HepG2 (cell line): ENCODE results near the gene APRT. TPM values are rescaled to one million over a fixed set of nuclear protein-coding genes. Genes with fewer than 3 reads are reported as not detected.

ENCODE experiments used
- ARID4A ChIP-seq: sonication (generic); formaldehyde crosslinking; IDR thresholded peaks from 2 replicates; pipeline ENCODE4 v1.5.0; 2020; ENCODE audit warnings: mild to moderate bottlenecking, missing genetic modification reagents, borderline replicate concordance
- CENPX ChIP-seq: sonication (generic); formaldehyde crosslinking; IDR thresholded peaks from 2 replicates; pipeline ENCODE4 v1.9.0; 2021; ENCODE audit warnings: mild to moderate bottlenecking, missing genetic modification reagents, moderate library complexity
- FOXO1 ChIP-seq: sonication (generic); formaldehyde crosslinking; IDR thresholded peaks from 2 replicates; pipeline ENCODE4 v1.4.0; 2020; ENCODE audit warnings: missing genetic modification reagents
- HIVEP1 ChIP-seq: sonication (generic); formaldehyde crosslinking; IDR thresholded peaks from 2 replicates; pipeline ENCODE4 v1.4.0; 2020; ENCODE audit warnings: mild to moderate bottlenecking, missing genetic modification reagents
- HNF1B ChIP-seq: sonication (generic); formaldehyde crosslinking; IDR thresholded peaks from 2 replicates; pipeline ENCODE4 v1.5.1; 2020; ENCODE audit warnings: mild to moderate bottlenecking, moderate library complexity, missing genetic modification reagents
- MED1 ChIP-seq: sonication (generic); formaldehyde crosslinking; IDR thresholded peaks from 2 replicates; pipeline ENCODE4 v1.4.0; 2020; ENCODE audit warnings: missing genetic modification reagents
- MXD4 ChIP-seq: IDR thresholded peaks from 2 replicates; pipeline ENCODE4 v1.6.1; 2016; ENCODE audit warnings: mild to moderate bottlenecking, missing biosample characterization, missing genetic modification reagents
- POLR2A ChIP-seq, 2 experiments: IDR thresholded peaks; 2 replicates each; pipeline ENCODE4 v1.6.1; 2011; ENCODE audit warnings: low read depth in 2 of 2, low read length in 2 of 2, mild to moderate bottlenecking in 1 of 2, moderate library complexity in 1 of 2; ENCODE audit not compliant: insufficient read depth in 1 of 2
- POLR2G ChIP-seq: fragments of 200-400 bp; formaldehyde crosslinking; IDR thresholded peaks from 2 replicates; pipeline ENCODE4 v1.6.1; 2018; ENCODE audit warnings: mild to moderate bottlenecking, low read depth, low read length, moderate library complexity
- PREB ChIP-seq: sonication (generic); formaldehyde crosslinking; IDR thresholded peaks from 2 replicates; pipeline ENCODE4 v1.4.0; 2020; ENCODE audit warnings: missing genetic modification reagents
- SNAI1 ChIP-seq: sonication (generic); formaldehyde crosslinking; IDR thresholded peaks from 2 replicates; pipeline ENCODE4 v1.5.0; 2020; ENCODE audit warnings: mild to moderate bottlenecking, missing genetic modification reagents, borderline replicate concordance
- SNAPC4 ChIP-seq: sonication (generic); formaldehyde crosslinking; IDR thresholded peaks from 2 replicates; pipeline ENCODE4 v1.4.0; 2020; ENCODE audit warnings: mild to moderate bottlenecking, missing genetic modification reagents
- ZBTB46 ChIP-seq: sonication (generic); formaldehyde crosslinking; IDR thresholded peaks from 2 replicates; pipeline ENCODE4 v1.4.0; 2020; ENCODE audit warnings: mild to moderate bottlenecking, missing genetic modification reagents, borderline replicate concordance
- ZNF740 ChIP-seq: sonication (generic); formaldehyde crosslinking; IDR thresholded peaks from 2 replicates; pipeline ENCODE4 v1.4.0; 2020; ENCODE audit warnings: missing genetic modification reagents
- polyA plus RNA-seq, 8 experiments: library from polyadenylated mRNA; depleted of rRNA in 3 of 8; stranded (reverse) in 7 of 8; unstranded in 1 of 8; fragments of >200 nt; fragmentation: Illumina TruSeq in 4 of 8; extraction: Trizol in 4 of 8; gene quantifications; 2 replicates each; pipeline versions ENCODE4 v1.2.1 to v1.2.3, GENCODE V29; 2011 to 2016; ENCODE audit warnings: low read depth in 4 of 8, missing spikeins in 1 of 8, mixed read lengths in 1 of 8; ENCODE audit not compliant: insufficient read depth in 1 of 8
- total RNA-seq, 5 experiments: library from RNA; depleted of rRNA; stranded (reverse); fragments of >200 nt; fragmentation: Illumina TruSeq; extraction: Trizol; gene quantifications; 2 replicates each; pipeline ENCODE4 v1.2.3, GENCODE V29; 2016; ENCODE audit warnings: low read depth in 1 of 5

The APRT gene
- total and polyA plus RNA-seq, 2 of the 13 experiments (the other 11 are each of a cell fraction or from before 2014, with no cell fraction given), result 155 to 242 TPM

GRCh38 chr16:88783391-88784073, 28.2 kb downstream of the APRT start (continued):
- peak; percentile 71; the same call in 1 of the 2 replicates for TF ChIP-seq HNF1B (CRISPR knock-in tag)
- 0 out of 2 replicates have a peak, but pooled peaks have one; percentile 51 for TF ChIP-seq SNAPC4 (CRISPR knock-in tag)
- no peak for TF ChIP-seq MXD4 (CRISPR knock-in tag)
- peak; percentile 28; the same call in 1 of the 2 replicates for TF ChIP-seq MED1
- TF ChIP-seq PREB (CRISPR knock-in tag), result no peak
- TF ChIP-seq POLR2G, result peak; percentile 4; the same call in 1 of the 2 replicates
- peak; percentile 54; the same call in 1 of the 2 replicates for TF ChIP-seq ZNF740 (CRISPR knock-in tag)
- TF ChIP-seq CENPX (CRISPR knock-in tag), result no peak
- peak; percentile 37; the same call in 1 of the 2 replicates for TF ChIP-seq SNAI1 (CRISPR knock-in tag)
- TF ChIP-seq POLR2A (IDR thresholded peaks at IDR 0.05; ENCODE audit: insufficient read depth in 1 of 2, low read depth in 2 of 2, low read length in 2 of 2), result peak; percentile 16 to 40; a peak in 1 of 4 replicates
- peak; percentile 25 for TF ChIP-seq HIVEP1 (CRISPR knock-in tag)
- TF ChIP-seq ARID4A (CRISPR knock-in tag), result no peak
- TF ChIP-seq ZBTB46, result no peak
- TF ChIP-seq FOXO1 (CRISPR knock-in tag), result 0 out of 2 replicates have a peak, but pooled peaks have one; percentile 21
